SK-N-SH treated with all-trans-retinoic acid at 6 μM for 48 hours (cell line): Measurements from ENCODE around the gene TMEM253.
A peak's percentile ranks its signal among the peaks of the same experiment; 100 is the strongest.

Source experiments
- ATAC-seq: fragments of 200-7000 bp; cut with Tn5 transposase; 3 replicates; pipeline ENCODE4 v1.9.1; 2020; ENCODE audit warnings: mild to moderate bottlenecking, moderate library complexity
- ARNTL ChIP-seq: fragments of 450-650 bp; formaldehyde crosslinking; IDR thresholded peaks from 2 replicates; pipeline ENCODE4 v1.5.0; 2020; ENCODE audit warnings: low read depth, mild to moderate bottlenecking, moderate library complexity, borderline replicate concordance
- BACH2 ChIP-seq: fragments of 250-450 bp; sonication (Bioruptor Pico); IDR thresholded peaks from 2 replicates; pipeline ENCODE4 v1.9.0; 2021; ENCODE audit warnings: mild to moderate bottlenecking, borderline replicate concordance
- CREB5 ChIP-seq: fragments of 250-450 bp; sonication (Bioruptor Pico); IDR thresholded peaks from 2 replicates; pipeline ENCODE4 v1.5.1; 2020; ENCODE audit warnings: low read depth, mild to moderate bottlenecking, moderate library complexity
- CSDC2 ChIP-seq: fragments of 250-450 bp; sonication (Bioruptor Pico); IDR thresholded peaks from 2 replicates; pipeline ENCODE4 v1.5.0; 2020; ENCODE audit warnings: mild to moderate bottlenecking, moderate library complexity
- CSRNP3 ChIP-seq: fragments of 250-450 bp; sonication (Bioruptor Pico); IDR thresholded peaks from 2 replicates; pipeline ENCODE4 v1.5.1; 2021; ENCODE audit warnings: mild to moderate bottlenecking, moderate library complexity
- ESRRG ChIP-seq: fragments of 250-450 bp; sonication (Bioruptor Pico); IDR thresholded peaks from 2 replicates; pipeline ENCODE4 v1.6.1; 2021; ENCODE audit warnings: mild to moderate bottlenecking
- GLIS3 ChIP-seq: fragments of 250-450 bp; sonication (Bioruptor Pico); IDR thresholded peaks from 2 replicates; pipeline ENCODE4 v1.5.0; 2020; ENCODE audit warnings: mild to moderate bottlenecking, moderate library complexity
- ISL1 ChIP-seq: fragments of 250-450 bp; sonication (Bioruptor Pico); IDR thresholded peaks from 2 replicates; pipeline ENCODE4 v2.1.2; 2022; ENCODE audit warnings: mild to moderate bottlenecking, moderate library complexity
- OSR1 ChIP-seq: fragments of 250-450 bp; sonication (Bioruptor Pico); IDR thresholded peaks from 2 replicates; pipeline ENCODE4 v1.8.0; 2022; ENCODE audit warnings: moderate library complexity, mild to moderate bottlenecking, inconsistent platforms
- PATZ1 ChIP-seq: fragments of 250-450 bp; sonication (Bioruptor Pico); IDR thresholded peaks from 2 replicates; pipeline ENCODE4 v1.8.0; 2020; ENCODE audit warnings: mild to moderate bottlenecking, moderate library complexity, borderline replicate concordance
- PPARA ChIP-seq: fragments of 250-450 bp; sonication (Bioruptor Pico); IDR thresholded peaks from 2 replicates; pipeline ENCODE4 v1.5.0; 2020; ENCODE audit warnings: mild to moderate bottlenecking, borderline replicate concordance
- RARB ChIP-seq: fragments of 250-450 bp; sonication (Bioruptor Pico); IDR thresholded peaks from 2 replicates; pipeline ENCODE4 v1.8.0; 2021; ENCODE audit warnings: mild to moderate bottlenecking, moderate library complexity
- TOX ChIP-seq: fragments of 250-450 bp; sonication (Bioruptor Pico); IDR thresholded peaks from 2 replicates; pipeline ENCODE4 v1.8.0; 2021; ENCODE audit warnings: mild to moderate bottlenecking, moderate library complexity, borderline replicate concordance
- TSHZ2 ChIP-seq: fragments of 250-450 bp; sonication (Bioruptor Pico); IDR thresholded peaks from 2 replicates; pipeline ENCODE4 v1.5.0; 2020; ENCODE audit warnings: mild to moderate bottlenecking, moderate library complexity
- ZC3H10 ChIP-seq: fragments of 250-450 bp; sonication (Bioruptor Pico); IDR thresholded peaks from 2 replicates; pipeline ENCODE4 v1.5.1; 2021; ENCODE audit warnings: mild to moderate bottlenecking, moderate library complexity
- ZFP30 ChIP-seq: fragments of 450-650 bp; formaldehyde crosslinking; IDR thresholded peaks from 2 replicates; pipeline ENCODE4 v1.5.0; 2022; ENCODE audit warnings: mild to moderate bottlenecking, moderate library complexity

Gene TMEM253

GRCh38 chr14:21084396-21084795 lies 16.5 kb upstream of the TMEM253 start:
- TF ChIP-seq ZC3H10 (CRISPR knock-in tag) (no peak), CSRNP3 (CRISPR knock-in tag) (no peak)
- TF ChIP-seq, all 23 proteins: peak for 0
- ATAC-seq: no peak

GRCh38 chr14:21084998-21085853 lies 15.6 kb upstream of the TMEM253 start:
- peak; percentile 11; the same call in 1 of the 3 replicates for ATAC-seq
- TF ChIP-seq ESRRG (CRISPR knock-in tag): no peak
- no peak for TF ChIP-seq GLIS3 (CRISPR knock-in tag)
- TF ChIP-seq ARNTL (CRISPR knock-in tag): no peak
- TF ChIP-seq ISL1 (CRISPR knock-in tag): no peak
- TF ChIP-seq ZC3H10 (CRISPR knock-in tag): no peak
- no peak for TF ChIP-seq OSR1 (CRISPR knock-in tag)
- TF ChIP-seq CSRNP3 (CRISPR knock-in tag): no peak
- TF ChIP-seq BACH2 (CRISPR knock-in tag): no peak
- no peak for TF ChIP-seq ZFP30 (CRISPR knock-in tag)
- TF ChIP-seq TSHZ2 (CRISPR knock-in tag): no peak
- TF ChIP-seq RARB: no peak
- no peak for TF ChIP-seq TOX (CRISPR knock-in tag)
- no peak for TF ChIP-seq CREB5 (CRISPR knock-in tag)
- no peak for TF ChIP-seq CSDC2 (CRISPR knock-in tag)
- TF ChIP-seq PPARA (CRISPR knock-in tag): no peak
- TF ChIP-seq, all 23 proteins: peak for 0

- no peak for TF ChIP-seq ZC3H10 (CRISPR knock-in tag)
- TF ChIP-seq, all 23 proteins: peak for 0
Observed at GRCh38 chr14:21086908-21087293, 14.0 kb upstream of the TMEM253 start.

GRCh38 chr14:21087294-21088091 lies 13.4 kb upstream of the TMEM253 start:
- peak; percentile 56 for ATAC-seq
- TF ChIP-seq ISL1 (CRISPR knock-in tag) (no peak), TSHZ2 (CRISPR knock-in tag) (no peak), CSDC2 (CRISPR knock-in tag) (no peak), OSR1 (CRISPR knock-in tag) (no peak), ZC3H10 (CRISPR knock-in tag) (no peak), PPARA (CRISPR knock-in tag) (no peak), CREB5 (CRISPR knock-in tag) (no peak), RARB (no peak), CSRNP3 (CRISPR knock-in tag) (no peak), PATZ1 (CRISPR knock-in tag) (no peak)

More at GRCh38 chr14:21086908-21087293, 14.0 kb upstream of the TMEM253 start:
- ATAC-seq: no peak
